Measurements from ENCODE around the gene NFE2L3.

DNA sequence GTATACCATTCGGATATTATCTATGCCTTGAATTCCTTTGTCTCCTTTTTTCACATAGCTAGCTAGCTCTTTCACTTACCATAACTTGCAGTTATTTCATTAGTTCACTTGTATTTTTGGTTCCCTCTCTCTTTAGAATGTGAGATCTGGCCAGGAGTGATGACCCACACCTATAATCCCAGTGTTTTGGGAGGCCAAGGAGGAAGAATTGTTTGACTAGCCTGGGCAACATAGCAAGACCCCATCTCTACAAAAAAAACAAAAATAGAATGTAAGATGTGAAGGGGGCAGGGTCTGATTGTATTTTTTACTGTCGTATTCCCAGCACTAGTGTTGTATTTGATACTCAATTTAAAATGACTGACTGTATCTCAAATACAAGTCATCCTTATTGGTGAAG lies 19.6 kb downstream of the NFE2L3 start:
- TF ChIP-seq, protein P1, sequence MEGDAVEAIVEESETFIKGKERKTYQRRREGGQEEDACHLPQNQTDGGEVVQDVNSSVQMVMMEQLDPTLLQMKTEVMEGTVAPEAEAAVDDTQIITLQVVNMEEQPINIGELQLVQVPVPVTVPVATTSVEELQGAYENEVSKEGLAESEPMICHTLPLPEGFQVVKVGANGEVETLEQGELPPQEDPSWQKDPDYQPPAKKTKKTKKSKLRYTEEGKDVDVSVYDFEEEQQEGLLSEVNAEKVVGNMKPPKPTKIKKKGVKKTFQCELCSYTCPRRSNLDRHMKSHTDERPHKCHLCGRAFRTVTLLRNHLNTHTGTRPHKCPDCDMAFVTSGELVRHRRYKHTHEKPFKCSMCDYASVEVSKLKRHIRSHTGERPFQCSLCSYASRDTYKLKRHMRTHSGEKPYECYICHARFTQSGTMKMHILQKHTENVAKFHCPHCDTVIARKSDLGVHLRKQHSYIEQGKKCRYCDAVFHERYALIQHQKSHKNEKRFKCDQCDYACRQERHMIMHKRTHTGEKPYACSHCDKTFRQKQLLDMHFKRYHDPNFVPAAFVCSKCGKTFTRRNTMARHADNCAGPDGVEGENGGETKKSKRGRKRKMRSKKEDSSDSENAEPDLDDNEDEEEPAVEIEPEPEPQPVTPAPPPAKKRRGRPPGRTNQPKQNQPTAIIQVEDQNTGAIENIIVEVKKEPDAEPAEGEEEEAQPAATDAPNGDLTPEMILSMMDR (conservative IDR thresholded peaks at IDR 0.05), result no peak
- TF ChIP-seq ZFX (IDR thresholded peaks at IDR 0.05), result no peak

All from C4-2B (cell line).